Activated CD4-positive, alpha-beta T cell treated with anti-CD3 and anti-CD28 coated beads for 1 hour (primary cell): ENCODE data around the gene BCAT1.
"Not testable (repeated sequence)": the region's sequence is repeated elsewhere in the genome, so short reads cannot be mapped to it uniquely, and the experiment has no call there.

ENCODE experiments used
- DNase-seq: peaks from one replicate; pipeline ENCODE4 v3.0.0-alpha.2; 2020

Gene BCAT1

GRCh38 chr12:24851883-24852282, 97.0 kb downstream of the BCAT1 start:
- DNase-seq = not testable (repeated sequence)

- DNase-seq = no peak
Observed at GRCh38 chr12:24851341-24851740, 97.6 kb downstream of the BCAT1 start.

- DNase-seq = no peak
Observed at GRCh38 chr12:24850496-24850895, 98.4 kb downstream of the BCAT1 start.

GRCh38 chr12:24848941-24849477, 99.9 kb downstream of the BCAT1 start:
- no peak for DNase-seq

GRCh38 chr12:24846689-24847088, 102.2 kb downstream of the BCAT1 start:
- no peak for DNase-seq

- DNase-seq = no peak
Observed at GRCh38 chr12:24845615-24846014, 103.3 kb downstream of the BCAT1 start.

GRCh38 chr12:24840046-24840800, 108.7 kb downstream of the BCAT1 start:
- no peak for DNase-seq

- DNase-seq = no peak
Observed at GRCh38 chr12:24839268-24839791, 109.6 kb downstream of the BCAT1 start.

GRCh38 chr12:24838531-24838950, 110.4 kb downstream of the BCAT1 start:
- DNase-seq = no peak

GRCh38 chr12:24835377-24835776, 113.5 kb downstream of the BCAT1 start:
- no peak for DNase-seq

- no peak for DNase-seq
Observed at GRCh38 chr12:24833513-24833912, 115.4 kb downstream of the BCAT1 start.

- DNase-seq = no peak
Observed at GRCh38 chr12:24823808-24824515, 124.9 kb downstream of the BCAT1 start.

GRCh38 chr12:24822121-24822899, 126.6 kb downstream of the BCAT1 start:
- DNase-seq = no peak

GRCh38 chr12:24821691-24822090, 127.2 kb downstream of the BCAT1 start:
- no peak for DNase-seq

- DNase-seq = no peak
Observed at GRCh38 chr12:24820872-24821271, 128.0 kb downstream of the BCAT1 start.

GRCh38 chr12:24818351-24818750, 130.6 kb downstream of the BCAT1 start:
- no peak for DNase-seq

GRCh38 chr12:24815114-24815423, 133.8 kb downstream of the BCAT1 start:
- no peak for DNase-seq

GRCh38 chr12:24814379-24815113, 134.4 kb downstream of the BCAT1 start:
- no peak for DNase-seq

- no peak for DNase-seq
Observed at GRCh38 chr12:24810378-24810777, 138.5 kb downstream of the BCAT1 start.

GRCh38 chr12:24809306-24809705, 139.6 kb downstream of the BCAT1 start:
- DNase-seq = not testable (repeated sequence)

GRCh38 chr12:24808651-24809050, 140.2 kb downstream of the BCAT1 start:
- no peak for DNase-seq

GRCh38 chr12:24806386-24806785, 142.5 kb downstream of the BCAT1 start:
- DNase-seq = no peak
